MM.1S (cell line): ENCODE measurements around the gene THRA.

ENCODE experiments used
- DNase-seq: peaks from one replicate; pipeline ENCODE4 v3.0.0-alpha.2; 2015
- H2AFZ ChIP-seq: fragments of 300-600 bp; sonication (generic); 2 replicates; pipeline ENCODE4 v1.6.0; 2016; ENCODE audit warnings: antibody characterized with exemption, low read length
- H3F3A ChIP-seq: fragments of 300-600 bp; sonication (generic); 2 replicates; pipeline ENCODE4 v1.6.1; 2016; ENCODE audit warnings: mild to moderate bottlenecking, antibody characterized with exemption, low read length, moderate library complexity, mixed read lengths; ENCODE audit not compliant: insufficient read depth
- H3K27ac ChIP-seq: fragments of 300-600 bp; sonication (generic); 2 replicates; pipeline ENCODE4 v1.5.1; 2016; ENCODE audit warnings: mild to moderate bottlenecking, low read length
- H3K27me3 ChIP-seq: fragments of 300-600 bp; sonication (generic); replicated peaks from 2 replicates; pipeline ENCODE4 v1.6.0; 2016; ENCODE audit warnings: low read length; ENCODE audit not compliant: insufficient read depth
- H3K36me3 ChIP-seq: fragments of 300-600 bp; sonication (generic); replicated peaks from 2 replicates; pipeline ENCODE4 v1.6.1; 2016; ENCODE audit warnings: mild to moderate bottlenecking, low read length, mixed read lengths; ENCODE audit not compliant: insufficient read depth
- H3K4me1 ChIP-seq: fragments of 300-600 bp; sonication (generic); 2 replicates; pipeline ENCODE4 v1.6.1; 2016; ENCODE audit warnings: low read length, mixed read lengths
- H3K4me2 ChIP-seq: fragments of 300-600 bp; sonication (generic); 2 replicates; pipeline ENCODE4 v1.6.0; 2016; ENCODE audit warnings: low read depth, low read length
- H3K4me3 ChIP-seq: fragments of 300-600 bp; sonication (generic); 2 replicates; pipeline ENCODE4 v1.5.1; 2016; ENCODE audit warnings: low read length, mixed read lengths
- H3K79me2 ChIP-seq: fragments of 300-600 bp; sonication (generic); 2 replicates; pipeline ENCODE4 v1.6.1; 2016; ENCODE audit warnings: mixed run types, low read length, mixed read lengths
- H3K9ac ChIP-seq: fragments of 300-600 bp; sonication (generic); 2 replicates; pipeline ENCODE4 v1.6.1; 2016; ENCODE audit warnings: low read length, mixed read lengths
- H3K9me2 ChIP-seq: fragments of 300-600 bp; sonication (generic); replicated peaks from 2 replicates; pipeline ENCODE4 v1.6.1; 2016; ENCODE audit warnings: mild to moderate bottlenecking, low read length, mixed read lengths; ENCODE audit not compliant: insufficient read depth
- H3K9me3 ChIP-seq: fragments of 300-600 bp; sonication (generic); replicated peaks from 2 replicates; pipeline ENCODE4 v1.6.1; 2016; ENCODE audit warnings: mild to moderate bottlenecking, low read length, mixed read lengths; ENCODE audit not compliant: insufficient read depth
- H4K20me1 ChIP-seq: fragments of 300-600 bp; sonication (generic); 2 replicates; pipeline ENCODE4 v1.6.1; 2016; ENCODE audit warnings: mild to moderate bottlenecking, low read length, moderate library complexity, mixed read lengths; ENCODE audit not compliant: insufficient read depth
- EZH2 ChIP-seq: fragments of 300-600 bp; sonication (generic); optimal IDR thresholded peaks from 2 replicates; pipeline ENCODE3; 2017; ENCODE audit warnings: low read depth, mild to moderate bottlenecking, antibody characterized with exemption, low read length, mixed read lengths
- EZH2phosphoT487 ChIP-seq: fragments of 300-600 bp; sonication (generic); IDR thresholded peaks from 2 replicates; pipeline ENCODE4 v1.6.1; 2018; ENCODE audit warnings: antibody characterized with exemption, low read length
- TF ChIP-seq, protein P1 (sequence below): fragments of 300-600 bp; sonication (generic); IDR thresholded peaks from 2 replicates; pipeline ENCODE4 v1.5.1; 2016; ENCODE audit warnings: antibody characterized with exemption, low read length, mixed read lengths

The THRA gene

DNA sequence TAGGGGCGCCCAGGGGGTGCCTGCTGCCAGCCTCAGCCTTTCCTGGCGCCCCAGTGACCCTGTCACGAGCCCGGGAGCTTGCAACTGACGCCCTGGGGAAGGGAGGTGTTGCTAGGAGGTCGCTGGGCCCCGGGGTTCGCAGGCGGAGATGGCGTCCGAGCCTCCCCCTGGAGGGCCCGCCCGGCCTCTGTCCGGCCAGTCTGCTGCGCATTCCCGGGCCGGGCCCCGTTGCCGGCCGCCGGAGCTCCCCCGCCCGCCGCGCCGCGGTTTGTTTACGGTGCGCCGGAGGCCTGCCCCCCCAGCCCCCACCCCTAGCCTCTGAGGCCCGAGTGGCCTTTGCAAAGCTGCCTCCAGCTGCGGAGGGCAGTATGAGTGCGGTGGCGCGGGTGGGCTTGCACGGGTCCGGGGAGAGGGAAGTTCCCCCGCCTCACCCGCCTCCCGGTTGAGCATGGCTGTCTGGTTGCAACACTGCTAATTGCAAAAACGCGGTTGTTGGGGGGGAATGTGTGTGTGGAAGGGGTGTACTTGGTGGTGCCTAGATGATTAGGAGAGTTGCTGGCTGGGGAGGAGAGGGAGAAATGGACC is 514 bp downstream of the THRA start:
- peak overlapping the region; percentile 98 for H3K4me3 ChIP-seq
- H3K79me2 ChIP-seq: no peaks in the 10 kb centered on the region
- peak; percentile 20 for DNase-seq
- H3K9me2 ChIP-seq: no peaks in the 10 kb centered on the region
- TF ChIP-seq, protein P1, sequence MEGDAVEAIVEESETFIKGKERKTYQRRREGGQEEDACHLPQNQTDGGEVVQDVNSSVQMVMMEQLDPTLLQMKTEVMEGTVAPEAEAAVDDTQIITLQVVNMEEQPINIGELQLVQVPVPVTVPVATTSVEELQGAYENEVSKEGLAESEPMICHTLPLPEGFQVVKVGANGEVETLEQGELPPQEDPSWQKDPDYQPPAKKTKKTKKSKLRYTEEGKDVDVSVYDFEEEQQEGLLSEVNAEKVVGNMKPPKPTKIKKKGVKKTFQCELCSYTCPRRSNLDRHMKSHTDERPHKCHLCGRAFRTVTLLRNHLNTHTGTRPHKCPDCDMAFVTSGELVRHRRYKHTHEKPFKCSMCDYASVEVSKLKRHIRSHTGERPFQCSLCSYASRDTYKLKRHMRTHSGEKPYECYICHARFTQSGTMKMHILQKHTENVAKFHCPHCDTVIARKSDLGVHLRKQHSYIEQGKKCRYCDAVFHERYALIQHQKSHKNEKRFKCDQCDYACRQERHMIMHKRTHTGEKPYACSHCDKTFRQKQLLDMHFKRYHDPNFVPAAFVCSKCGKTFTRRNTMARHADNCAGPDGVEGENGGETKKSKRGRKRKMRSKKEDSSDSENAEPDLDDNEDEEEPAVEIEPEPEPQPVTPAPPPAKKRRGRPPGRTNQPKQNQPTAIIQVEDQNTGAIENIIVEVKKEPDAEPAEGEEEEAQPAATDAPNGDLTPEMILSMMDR: no peak
- TF ChIP-seq EZH2 (no peak), EZH2phosphoT487 (no peak)
- H3K4me1 ChIP-seq: peaks cover 11% of the 10 kb centered on the region
- peaks cover 24% of the 10 kb centered on the region for H3K27me3 ChIP-seq
- H3K9ac ChIP-seq: peak overlapping the region; percentile 63; the same call in 1 of the 2 replicates
- H3F3A ChIP-seq: no peaks in the 10 kb centered on the region
- H3K36me3 ChIP-seq: no peaks in the 10 kb centered on the region
- H3K27ac ChIP-seq: no peak overlapping the region
- no peaks in the 10 kb centered on the region for H4K20me1 ChIP-seq
- peak overlapping the region; percentile 65 for H3K4me2 ChIP-seq
- peak overlapping the region; percentile 97 for H2AFZ ChIP-seq
- H3K9me3 ChIP-seq: no peaks in the 10 kb centered on the region

DNA sequence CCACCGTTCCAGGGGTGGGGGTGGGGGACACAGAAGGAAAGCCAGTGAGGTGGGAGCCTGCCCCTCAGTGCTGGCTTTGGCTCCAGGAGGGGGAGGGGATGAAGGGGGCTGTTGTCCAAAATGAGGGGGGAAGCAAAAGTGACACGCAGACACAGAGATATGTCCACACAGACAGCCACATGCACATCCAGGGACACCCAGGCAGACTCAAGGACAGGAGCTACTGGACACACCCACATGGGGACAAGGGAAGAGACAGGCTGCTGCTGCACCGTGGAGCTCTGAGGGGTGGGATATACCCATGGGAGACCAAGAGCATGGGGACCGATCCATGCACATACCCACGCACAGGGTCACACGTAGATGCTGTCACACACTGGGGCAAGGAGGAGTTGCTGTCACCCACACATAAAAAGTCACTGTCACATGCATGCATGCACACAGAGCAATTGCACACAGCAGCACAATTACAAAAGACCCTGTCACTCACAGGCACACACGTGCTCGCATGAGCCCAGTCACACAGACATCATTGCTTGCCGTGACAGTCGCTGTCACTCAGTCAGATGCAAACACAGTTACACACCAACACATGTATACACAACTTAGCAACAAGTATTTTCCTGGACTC is 1.3 kb downstream of the THRA start:
- H3K4me2 ChIP-seq: peak overlapping the region; percentile 65; the same call in 1 of the 2 replicates
- no peaks in the 10 kb centered on the region for H3F3A ChIP-seq
- H3K4me1 ChIP-seq: peaks cover 14% of the 10 kb centered on the region
- peak overlapping the region; percentile 63; the same call in 1 of the 2 replicates for H3K9ac ChIP-seq
- peak overlapping the region; percentile 98 for H3K4me3 ChIP-seq
- H3K36me3 ChIP-seq: no peaks in the 10 kb centered on the region
- TF ChIP-seq EZH2phosphoT487 (no peak), EZH2 (no peak)
- TF ChIP-seq, protein P1: no peak
- H2AFZ ChIP-seq: no peak overlapping the region
- H3K79me2 ChIP-seq: no peaks in the 10 kb centered on the region
- no peaks in the 10 kb centered on the region for H3K9me2 ChIP-seq
- no peaks in the 10 kb centered on the region for H4K20me1 ChIP-seq
- peaks cover 20% of the 10 kb centered on the region for H3K27me3 ChIP-seq
- no peaks in the 10 kb centered on the region for H3K9me3 ChIP-seq
- DNase-seq: no peak
- H3K27ac ChIP-seq: no peak overlapping the region

DNA sequence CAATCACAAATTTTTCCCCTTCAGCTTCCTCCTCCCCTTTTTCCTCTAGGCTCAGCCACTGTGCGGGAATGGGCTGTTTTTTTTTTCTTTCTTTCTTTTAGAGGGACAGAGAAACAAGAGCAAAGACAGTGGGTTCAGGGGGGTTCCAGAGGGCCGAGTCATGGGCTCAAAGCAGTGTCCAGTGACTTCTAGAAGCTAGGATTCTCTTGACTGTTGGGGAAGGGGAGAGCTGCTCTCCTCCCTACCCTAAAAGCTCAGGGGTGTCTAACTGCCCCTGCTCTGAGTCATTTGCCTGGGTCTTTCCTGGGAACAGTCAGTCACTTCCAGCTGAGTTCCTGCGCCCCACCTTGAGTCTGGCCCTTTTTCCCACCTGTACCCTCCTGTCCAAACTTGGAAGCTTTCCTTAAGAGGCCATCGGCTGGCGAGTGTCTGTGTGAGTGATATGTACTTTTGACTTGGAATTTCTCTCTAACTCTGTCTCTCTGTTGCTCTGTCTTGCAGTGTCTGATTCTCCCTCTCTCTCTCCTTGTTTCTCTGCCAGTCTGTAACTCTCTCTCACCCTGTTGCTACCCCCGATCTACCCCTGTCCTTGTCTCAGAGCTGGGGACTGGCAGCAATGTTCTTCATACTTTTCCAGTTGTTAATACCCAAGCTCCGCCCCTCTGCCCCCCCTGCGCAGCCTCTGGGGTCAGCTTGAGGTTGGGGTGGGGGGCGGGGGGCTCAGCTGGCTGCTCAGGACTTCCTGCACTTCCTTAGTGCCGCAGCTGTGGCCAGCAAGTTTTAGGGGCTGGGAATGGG is 2.4 kb downstream of the THRA start:
- Histone ChIP-seq H3K9me2 (no peaks in the 10 kb centered on the region), H3K4me1 (peaks cover 25% of the 10 kb centered on the region), H3K4me2 (no peak overlapping the region), H3K4me3 (no peak overlapping the region), H3K27ac (no peak overlapping the region), H3K9ac (no peak overlapping the region), H4K20me1 (no peaks in the 10 kb centered on the region), H3K79me2 (no peaks in the 10 kb centered on the region), H3F3A (peaks cover 5% of the 10 kb centered on the region; the same call in 1 of the 2 replicates), H3K9me3 (no peaks in the 10 kb centered on the region), H2AFZ (no peak overlapping the region), H3K36me3 (no peaks in the 10 kb centered on the region), H3K27me3 (peaks cover 17% of the 10 kb centered on the region)
- no peak for TF ChIP-seq EZH2phosphoT487
- TF ChIP-seq, protein P1: no peak
- DNase-seq: no peak
